Neural progenitor cell (in vitro differentiated cells): ENCODE results near the gene LTV1.
"Not testable (repeated sequence)": the region's sequence is repeated elsewhere in the genome, so short reads cannot be mapped to it uniquely, and the experiment has no call there.

Experiments used
- EZH2 ChIP-seq: fragments of 200-600 bp; sonication (generic); IDR thresholded peaks from 2 replicates; pipeline ENCODE4 v1.6.1; 2017; ENCODE audit warnings: antibody characterized with exemption, mild to moderate bottlenecking, moderate library complexity
- EZH2phosphoT487 ChIP-seq: fragments of 200-600 bp; sonication (generic); IDR thresholded peaks from 2 replicates; pipeline ENCODE4 v1.6.1; 2017; ENCODE audit warnings: antibody characterized with exemption
- TF ChIP-seq, protein P1 (sequence below): fragments of 200-600 bp; sonication (generic); IDR thresholded peaks from 2 replicates; pipeline ENCODE4 v1.5.1; 2017; ENCODE audit warnings: antibody characterized with exemption, mild to moderate bottlenecking

DNA sequence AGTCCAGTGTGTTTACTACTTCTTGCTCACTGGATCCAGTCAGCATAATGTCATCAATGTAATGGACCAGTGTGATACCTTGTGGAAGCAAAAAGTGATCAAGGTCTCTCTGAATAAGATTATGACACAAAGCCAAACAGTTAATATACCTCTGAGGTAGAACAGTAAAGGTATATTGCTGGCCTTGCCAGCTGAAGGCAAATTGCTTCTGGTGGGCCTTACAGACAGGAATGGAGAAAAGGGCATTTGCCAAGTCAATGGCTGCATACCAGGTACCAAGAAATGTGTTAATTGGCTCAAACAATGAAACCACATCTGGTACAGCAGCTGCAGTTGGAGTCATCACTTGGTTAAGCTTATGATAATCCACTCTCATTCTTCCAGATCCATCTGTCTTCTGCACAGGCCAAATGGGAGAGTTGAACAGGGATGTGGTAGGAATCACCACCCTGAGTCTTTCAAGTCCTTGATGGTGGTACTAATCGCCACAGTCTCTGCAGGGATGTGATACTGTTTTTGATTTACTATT, 28.1 kb downstream of the LTV1 start:
- TF ChIP-seq, protein P1, sequence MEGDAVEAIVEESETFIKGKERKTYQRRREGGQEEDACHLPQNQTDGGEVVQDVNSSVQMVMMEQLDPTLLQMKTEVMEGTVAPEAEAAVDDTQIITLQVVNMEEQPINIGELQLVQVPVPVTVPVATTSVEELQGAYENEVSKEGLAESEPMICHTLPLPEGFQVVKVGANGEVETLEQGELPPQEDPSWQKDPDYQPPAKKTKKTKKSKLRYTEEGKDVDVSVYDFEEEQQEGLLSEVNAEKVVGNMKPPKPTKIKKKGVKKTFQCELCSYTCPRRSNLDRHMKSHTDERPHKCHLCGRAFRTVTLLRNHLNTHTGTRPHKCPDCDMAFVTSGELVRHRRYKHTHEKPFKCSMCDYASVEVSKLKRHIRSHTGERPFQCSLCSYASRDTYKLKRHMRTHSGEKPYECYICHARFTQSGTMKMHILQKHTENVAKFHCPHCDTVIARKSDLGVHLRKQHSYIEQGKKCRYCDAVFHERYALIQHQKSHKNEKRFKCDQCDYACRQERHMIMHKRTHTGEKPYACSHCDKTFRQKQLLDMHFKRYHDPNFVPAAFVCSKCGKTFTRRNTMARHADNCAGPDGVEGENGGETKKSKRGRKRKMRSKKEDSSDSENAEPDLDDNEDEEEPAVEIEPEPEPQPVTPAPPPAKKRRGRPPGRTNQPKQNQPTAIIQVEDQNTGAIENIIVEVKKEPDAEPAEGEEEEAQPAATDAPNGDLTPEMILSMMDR = not testable (repeated sequence)
- not testable (repeated sequence) for TF ChIP-seq EZH2, EZH2phosphoT487
